GM12891 (cell line): ENCODE data around the gene SLC36A1.

Source experiments
- PAX5 ChIP-seq: IDR thresholded peaks from 2 replicates; pipeline ENCODE4 v1.6.1; 2011; ENCODE audit warnings: low read length, moderate library complexity, mild to moderate bottlenecking; ENCODE audit not compliant: insufficient read depth, severe bottlenecking
- POLR2A ChIP-seq: IDR thresholded peaks from 2 replicates; pipeline ENCODE4 v1.6.1; 2011; ENCODE audit warnings: low read depth, low read length, control low read depth
- POLR2AphosphoS5 ChIP-seq: IDR thresholded peaks from 2 replicates; pipeline ENCODE4 v1.6.1; 2011; ENCODE audit warnings: low read depth, low read length, control low read depth
- SPI1 ChIP-seq: IDR thresholded peaks from 2 replicates; pipeline ENCODE4 v1.6.1; 2011; ENCODE audit warnings: low read depth, low read length, control low read depth
- TAF1 ChIP-seq: IDR thresholded peaks from 2 replicates; pipeline ENCODE4 v1.6.1; 2011; ENCODE audit warnings: low read depth, low read length, control low read depth

DNA sequence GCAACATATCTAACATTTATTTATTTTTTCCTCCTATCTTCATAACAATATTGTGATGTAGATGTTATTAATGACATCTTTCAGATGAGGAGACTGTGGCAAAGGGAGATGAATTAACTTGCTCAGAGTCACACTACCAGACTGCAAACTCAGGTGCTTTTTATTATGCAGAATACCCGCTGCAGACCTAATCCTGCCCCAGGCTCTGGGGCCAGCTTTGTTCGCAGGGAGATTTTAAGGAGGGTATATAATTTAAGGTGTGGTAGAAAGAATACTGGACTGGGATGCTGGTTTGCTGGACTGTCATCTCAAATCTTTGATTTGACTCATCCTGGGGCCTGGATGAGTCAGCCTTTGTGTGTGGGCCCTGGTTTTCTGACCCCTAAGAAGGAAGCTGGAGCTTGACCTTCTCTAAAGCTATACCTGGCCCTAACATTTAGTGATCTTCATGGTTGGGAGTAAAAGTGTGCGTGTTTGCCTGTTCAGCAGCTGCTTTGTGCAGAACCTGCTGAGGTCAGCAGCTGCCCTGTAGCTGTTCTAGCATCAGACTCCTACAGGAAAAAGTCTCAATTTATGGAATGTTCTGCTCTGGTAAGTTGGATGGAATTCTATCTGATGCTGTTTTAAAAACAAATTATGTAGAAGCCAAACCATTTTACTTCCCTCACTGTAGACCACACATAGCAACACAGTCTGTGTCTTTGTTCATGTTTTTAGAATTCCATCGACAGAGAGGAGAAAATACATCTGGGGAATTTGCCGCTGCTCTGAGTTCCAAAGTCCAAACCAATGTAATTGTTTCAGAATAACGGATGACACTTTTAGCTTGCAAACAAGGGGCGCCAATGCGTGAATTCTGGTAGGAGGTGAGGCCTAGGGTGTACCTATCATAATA, 4.5 kb downstream of the SLC36A1 start:
- TF ChIP-seq POLR2A (no peak), POLR2AphosphoS5 (no peak), PAX5 (no peak), TAF1 (no peak), SPI1 (no peak)
